ENCODE data around the gene SIGLEC8.
"Not testable (repeated sequence)": the region's sequence is repeated elsewhere in the genome, so short reads cannot be mapped to it uniquely, and the experiment has no call there.

The SIGLEC8 gene

DNA sequence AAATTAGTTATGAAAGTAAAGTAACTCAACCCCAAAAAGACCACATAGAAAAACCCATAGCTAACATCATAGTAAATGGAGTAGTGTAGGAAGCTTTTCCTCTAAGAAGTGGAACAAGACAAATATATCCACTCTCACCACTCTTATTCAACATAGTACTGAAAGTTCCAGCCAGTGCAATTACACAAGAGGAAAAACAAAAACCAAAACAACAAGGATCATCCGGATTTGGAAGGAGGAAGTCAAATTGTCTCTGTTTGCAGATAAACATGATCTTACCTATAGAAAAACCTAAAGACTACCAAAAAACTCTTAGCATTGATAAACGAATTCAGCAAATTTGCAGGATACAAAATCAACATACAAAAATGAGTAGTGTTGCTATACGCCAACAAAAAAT lies 8.5 kb upstream of the SIGLEC8 start:
- DNase-seq (ENCODE audit: low read depth): no peak
- no peak overlapping the region for H3K4me3 ChIP-seq (ENCODE audit: low read length)
- TF ChIP-seq, protein P1, sequence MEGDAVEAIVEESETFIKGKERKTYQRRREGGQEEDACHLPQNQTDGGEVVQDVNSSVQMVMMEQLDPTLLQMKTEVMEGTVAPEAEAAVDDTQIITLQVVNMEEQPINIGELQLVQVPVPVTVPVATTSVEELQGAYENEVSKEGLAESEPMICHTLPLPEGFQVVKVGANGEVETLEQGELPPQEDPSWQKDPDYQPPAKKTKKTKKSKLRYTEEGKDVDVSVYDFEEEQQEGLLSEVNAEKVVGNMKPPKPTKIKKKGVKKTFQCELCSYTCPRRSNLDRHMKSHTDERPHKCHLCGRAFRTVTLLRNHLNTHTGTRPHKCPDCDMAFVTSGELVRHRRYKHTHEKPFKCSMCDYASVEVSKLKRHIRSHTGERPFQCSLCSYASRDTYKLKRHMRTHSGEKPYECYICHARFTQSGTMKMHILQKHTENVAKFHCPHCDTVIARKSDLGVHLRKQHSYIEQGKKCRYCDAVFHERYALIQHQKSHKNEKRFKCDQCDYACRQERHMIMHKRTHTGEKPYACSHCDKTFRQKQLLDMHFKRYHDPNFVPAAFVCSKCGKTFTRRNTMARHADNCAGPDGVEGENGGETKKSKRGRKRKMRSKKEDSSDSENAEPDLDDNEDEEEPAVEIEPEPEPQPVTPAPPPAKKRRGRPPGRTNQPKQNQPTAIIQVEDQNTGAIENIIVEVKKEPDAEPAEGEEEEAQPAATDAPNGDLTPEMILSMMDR (conservative IDR thresholded peaks at IDR 0.05; ENCODE audit: low read length): no peak

DNA sequence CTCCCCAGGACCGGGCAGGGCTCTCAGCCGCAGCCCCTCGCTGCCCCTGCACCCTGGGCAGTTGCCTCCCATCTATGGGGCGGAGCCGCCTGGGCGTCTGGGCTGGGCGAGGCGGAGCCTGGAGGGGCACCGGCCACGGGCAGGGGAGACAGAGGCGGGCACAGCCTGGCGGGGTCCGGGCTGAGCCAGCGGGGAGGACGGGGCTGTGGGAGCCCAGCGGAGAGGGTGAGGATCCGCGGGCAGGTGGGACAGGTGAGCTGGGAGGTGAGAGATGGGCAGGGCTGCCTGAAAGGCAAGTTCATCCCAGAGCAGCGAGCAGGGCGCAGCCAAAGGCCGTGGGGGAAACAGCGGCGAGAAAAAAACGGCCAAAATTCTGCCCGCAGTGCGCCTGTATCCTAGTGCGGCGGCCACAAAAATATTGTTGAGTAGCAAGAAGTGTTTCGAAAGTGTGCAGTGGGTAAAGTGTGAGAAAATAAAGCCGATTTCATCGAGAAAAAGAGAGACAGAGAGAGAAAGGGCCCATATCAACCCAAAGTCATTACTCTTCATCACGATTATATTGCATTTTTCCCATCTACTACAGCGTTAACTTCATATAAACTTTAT lies 5.8 kb upstream of the SIGLEC8 start:
- not testable (repeated sequence) for DNase-seq (ENCODE audit: low read depth); H3K4me3 ChIP-seq (ENCODE audit: low read length)

DNA sequence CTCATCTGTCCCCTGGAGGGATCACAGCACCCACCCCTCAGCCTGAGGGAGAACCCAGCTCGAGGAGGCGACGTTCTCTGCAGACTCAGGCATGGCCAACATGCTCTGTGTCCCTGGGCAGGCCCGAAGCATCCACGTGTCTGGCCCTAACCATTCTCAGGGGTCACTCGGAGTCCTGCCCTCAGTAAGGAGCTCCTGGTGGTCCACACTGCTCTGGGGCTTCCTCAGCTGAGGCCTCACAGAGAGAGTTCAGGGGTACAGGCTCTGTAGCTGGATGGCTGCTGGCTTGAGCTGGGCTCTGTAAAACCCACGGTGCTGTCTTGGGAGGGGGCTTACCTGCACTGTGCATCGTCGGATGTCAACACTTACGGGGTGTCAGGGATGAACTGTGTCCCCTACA lies 4.4 kb upstream of the SIGLEC8 start:
- no peak for DNase-seq (ENCODE audit: low read depth)
- no peak overlapping the region for H3K4me3 ChIP-seq (ENCODE audit: low read length)
- TF ChIP-seq, protein P1 (conservative IDR thresholded peaks at IDR 0.05; ENCODE audit: low read length): no peak

DNA sequence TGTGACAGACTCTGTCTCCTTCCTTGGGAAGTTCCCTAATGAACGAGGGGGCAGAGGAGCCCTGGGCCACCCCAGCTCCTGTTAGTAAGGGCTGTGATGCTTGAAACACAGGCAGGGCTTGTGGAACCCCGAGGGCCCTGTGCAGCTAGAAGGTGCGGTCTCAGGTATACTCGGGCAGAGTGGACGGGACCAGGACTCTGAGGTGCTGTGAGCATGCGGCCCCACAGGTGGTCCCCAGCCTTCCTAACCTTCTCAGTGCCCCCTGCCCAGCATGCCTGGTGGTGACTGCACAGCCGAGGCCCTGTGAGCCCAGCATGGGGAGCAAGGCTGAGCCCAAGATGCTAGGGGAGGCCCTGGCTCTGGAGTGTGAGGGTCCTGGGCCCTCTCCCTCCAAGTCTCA lies 4.0 kb upstream of the SIGLEC8 start:
- DNase-seq (ENCODE audit: low read depth): no peak
- TF ChIP-seq, protein P1 (conservative IDR thresholded peaks at IDR 0.05; ENCODE audit: low read length): no peak
- H3K4me3 ChIP-seq (ENCODE audit: low read length): no peak overlapping the region

DNA sequence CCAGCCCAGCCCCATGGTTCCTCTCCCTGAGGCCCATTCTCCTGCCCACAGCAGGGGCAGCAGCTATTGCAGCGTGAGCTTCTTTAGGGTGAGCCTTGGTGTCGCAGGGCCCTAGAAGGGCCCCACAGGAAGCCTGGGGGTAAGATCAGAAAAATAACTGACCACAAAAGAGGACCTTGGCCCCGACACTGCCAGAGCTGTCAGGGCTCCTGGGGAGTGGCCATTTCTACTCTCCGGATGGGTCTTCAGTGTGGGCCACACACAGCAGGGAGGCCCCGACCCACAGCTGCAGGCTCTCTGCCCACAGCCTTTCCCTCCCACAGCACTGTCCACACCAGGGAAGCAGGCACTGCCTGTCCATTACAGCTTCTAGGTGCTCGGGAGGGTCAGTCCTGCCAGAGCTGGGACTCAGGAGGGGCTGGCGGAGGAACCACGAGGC lies 3.5 kb upstream of the SIGLEC8 start:
- TF ChIP-seq, protein P1 (conservative IDR thresholded peaks at IDR 0.05; ENCODE audit: low read length): no peak
- no peak overlapping the region for H3K4me3 ChIP-seq (ENCODE audit: low read length)
- DNase-seq (ENCODE audit: low read depth): no peak

DNA sequence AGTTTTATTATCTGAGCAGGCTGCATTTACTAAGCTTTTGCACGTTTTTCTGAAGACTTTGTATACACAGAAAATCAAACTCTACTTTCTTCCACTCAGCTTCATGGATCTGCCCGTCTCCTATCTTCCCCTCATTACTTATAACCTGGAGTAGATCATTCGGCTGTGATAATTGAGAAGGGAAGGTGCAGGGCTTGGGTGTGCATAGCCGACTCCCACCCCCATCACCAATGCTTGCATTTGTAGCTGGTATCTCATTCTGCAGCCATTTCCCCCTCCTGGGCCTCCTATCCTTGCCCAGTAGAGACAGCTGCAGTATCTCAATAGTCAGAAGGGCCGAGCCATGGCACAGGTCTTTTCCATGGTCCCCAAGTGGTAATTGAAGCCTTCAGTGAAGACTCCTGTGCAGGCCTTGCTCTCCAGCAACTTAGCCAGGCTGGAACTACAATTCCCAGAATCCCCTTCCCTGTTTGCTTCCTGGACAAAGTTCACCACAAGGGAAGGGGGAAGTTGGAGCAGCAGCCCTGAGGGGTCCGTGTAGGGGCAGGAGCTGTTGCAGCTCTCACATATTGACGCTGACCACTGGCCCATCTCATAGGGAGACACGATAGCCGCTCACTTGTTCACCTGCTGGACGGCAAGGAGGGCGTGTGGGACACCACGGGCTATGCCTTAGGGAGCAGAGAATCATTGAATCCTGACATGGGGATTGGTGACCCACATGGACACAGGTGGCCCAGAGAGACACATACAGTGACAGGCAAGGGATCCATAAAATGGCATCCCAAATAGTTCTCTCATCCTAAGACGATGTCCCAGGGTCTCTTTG lies 2.1 kb upstream of the SIGLEC8 start:
- TF ChIP-seq, protein P1 (conservative IDR thresholded peaks at IDR 0.05; ENCODE audit: low read length): no peak
- no peak for DNase-seq (ENCODE audit: low read depth)
- peak overlapping the region; percentile 26 for H3K4me3 ChIP-seq (ENCODE audit: low read length)

DNA sequence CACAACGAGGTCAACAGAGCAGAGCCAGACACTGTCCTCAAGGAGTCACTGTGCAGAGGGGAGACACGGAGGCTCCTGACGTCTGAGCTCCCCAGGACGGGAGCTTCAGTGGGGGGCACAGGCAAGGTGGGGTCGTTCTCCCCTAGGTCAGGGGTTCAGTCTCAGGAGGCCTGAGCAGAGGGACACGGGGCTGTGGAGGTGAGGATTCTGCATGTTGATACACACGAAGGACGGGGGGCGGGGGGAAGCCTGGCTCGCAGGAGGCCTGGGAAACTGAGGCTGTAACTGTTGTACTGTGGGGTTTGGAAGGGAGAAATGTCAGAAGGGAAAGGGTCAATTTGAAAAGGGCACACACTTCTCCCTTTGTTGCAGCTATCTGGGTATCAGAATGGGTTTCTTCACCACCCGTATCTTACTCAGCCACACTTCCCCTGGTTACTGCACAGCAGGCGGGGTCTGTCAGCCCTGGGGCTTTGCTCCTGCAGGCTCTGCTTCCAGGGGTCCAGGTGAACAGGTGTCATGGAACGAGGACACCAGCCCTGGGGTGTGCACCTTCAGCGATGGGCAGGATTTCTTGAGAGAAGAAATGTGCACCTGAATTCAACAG lies 748 bp upstream of the SIGLEC8 start:
- no peak for DNase-seq (ENCODE audit: low read depth)
- H3K4me3 ChIP-seq (ENCODE audit: low read length): no peak overlapping the region
- TF ChIP-seq, protein P1 (conservative IDR thresholded peaks at IDR 0.05; ENCODE audit: low read length): no peak

Measured in AG10803 (cell line).